Stimulated activated CD4-positive, alpha-beta T cell treated with anti-CD3 and anti-CD28 coated beads, TNF-alpha, amount 100 ng/mL, for 24 hours (primary cell): ENCODE measurements around the gene TRIM8.
A peak's percentile ranks its signal among the peaks of the same experiment; 100 is the strongest.

Source experiments
- DNase-seq, 3 experiments: peaks; one replicate each; pipeline ENCODE4 v3.0.0-alpha.2; 2020; ENCODE audit warnings: low read depth in 3 of 3

The TRIM8 gene

DNA sequence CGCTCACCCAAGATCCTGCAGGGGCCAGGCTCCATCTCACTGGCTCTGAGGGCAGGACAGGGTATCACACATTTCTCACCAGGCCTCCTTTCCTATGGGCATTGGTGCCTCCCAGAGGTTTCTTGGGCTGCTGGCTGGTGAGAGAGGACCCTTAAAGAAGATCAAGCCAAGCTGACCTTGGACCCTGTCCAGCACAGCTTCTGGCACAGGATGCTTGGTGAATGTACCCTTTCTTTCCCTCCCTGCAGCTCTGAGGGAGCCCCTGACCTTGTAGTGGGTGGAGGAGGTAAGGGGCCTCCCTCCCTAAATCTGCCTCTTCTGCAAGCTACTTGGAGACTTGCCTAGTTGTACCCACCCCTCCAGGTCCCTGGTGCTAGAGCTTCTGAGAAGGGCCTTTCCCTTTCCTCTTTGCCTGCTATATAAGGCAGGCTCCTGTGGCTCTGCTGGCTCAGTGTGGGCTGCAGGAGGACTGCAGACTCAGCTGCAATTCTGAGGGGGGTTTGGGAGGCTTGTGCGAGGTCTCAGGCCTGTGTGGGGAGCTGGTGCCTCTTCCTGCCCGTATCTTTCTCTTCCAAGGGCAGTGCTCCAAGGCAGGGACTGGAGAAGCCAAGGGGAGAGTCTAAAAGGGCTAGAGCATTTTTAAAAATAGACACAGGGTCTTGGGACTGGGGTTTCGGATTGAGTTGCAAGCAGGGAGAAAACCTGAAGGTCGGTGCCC is 11.7 kb upstream of the TRIM8 start:
- DNase-seq: no peak

DNA sequence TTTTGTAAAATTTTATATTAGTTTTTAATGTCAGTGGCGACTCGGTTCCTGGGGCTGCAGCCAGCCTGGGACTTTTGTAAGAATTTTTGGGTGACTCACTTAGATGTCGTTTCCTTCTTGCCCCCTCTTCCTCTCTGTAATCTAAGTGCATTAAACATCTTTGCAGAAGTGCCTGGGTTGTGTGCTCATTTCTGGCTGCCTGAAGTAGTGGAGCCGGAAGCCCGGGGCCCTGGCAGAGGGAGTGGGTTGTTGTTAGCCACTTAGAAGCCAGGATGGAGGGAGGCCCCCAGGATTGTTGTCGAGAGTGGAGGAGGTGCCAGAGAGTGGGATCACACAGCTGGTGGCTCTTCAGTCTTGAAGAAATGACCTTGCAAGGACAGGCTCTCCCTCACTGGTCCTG is 11.0 kb upstream of the TRIM8 start:
- DNase-seq: peak in 1 of 3 experiments; percentile 48

DNA sequence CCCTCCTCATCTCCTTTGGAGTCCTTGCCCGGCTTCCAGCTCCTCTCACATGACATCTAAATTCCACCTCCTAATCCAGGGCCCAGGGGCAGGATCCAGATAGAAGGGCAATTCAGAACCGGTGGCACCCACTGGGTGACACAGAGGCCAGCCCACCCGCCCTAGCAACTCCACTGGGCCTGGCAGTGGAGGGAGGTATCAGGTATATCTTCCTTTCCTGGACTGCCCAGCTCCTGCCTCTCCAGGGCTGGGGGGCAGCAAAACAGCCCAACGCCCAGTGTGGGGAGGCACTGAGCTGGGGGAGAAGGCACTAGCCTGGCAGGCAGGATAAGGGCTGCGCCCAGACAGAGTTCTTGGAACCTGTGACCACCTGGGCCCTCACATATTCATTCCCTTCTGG is 10.4 kb upstream of the TRIM8 start:
- no peak for DNase-seq

DNA sequence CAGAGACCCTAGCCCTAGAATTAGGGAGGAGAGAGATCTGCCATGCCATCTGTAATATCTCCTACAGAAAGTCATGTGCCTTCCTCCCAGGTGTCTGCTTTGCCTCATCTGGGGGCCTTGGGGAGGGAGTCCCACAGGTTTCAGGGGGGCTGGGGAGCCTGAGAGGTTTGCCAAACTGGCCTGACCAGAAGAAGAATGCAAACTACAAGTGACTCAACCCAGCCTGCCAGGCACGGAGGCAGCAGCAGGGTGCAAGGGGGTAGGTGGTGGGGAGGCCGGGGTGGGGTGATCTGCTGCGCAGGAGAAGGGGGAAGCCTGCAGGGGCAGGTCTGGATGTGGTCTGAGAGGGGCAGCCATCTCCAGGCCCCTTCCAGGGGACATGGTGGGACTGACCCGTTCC is 9.6 kb upstream of the TRIM8 start:
- DNase-seq: no peak

DNA sequence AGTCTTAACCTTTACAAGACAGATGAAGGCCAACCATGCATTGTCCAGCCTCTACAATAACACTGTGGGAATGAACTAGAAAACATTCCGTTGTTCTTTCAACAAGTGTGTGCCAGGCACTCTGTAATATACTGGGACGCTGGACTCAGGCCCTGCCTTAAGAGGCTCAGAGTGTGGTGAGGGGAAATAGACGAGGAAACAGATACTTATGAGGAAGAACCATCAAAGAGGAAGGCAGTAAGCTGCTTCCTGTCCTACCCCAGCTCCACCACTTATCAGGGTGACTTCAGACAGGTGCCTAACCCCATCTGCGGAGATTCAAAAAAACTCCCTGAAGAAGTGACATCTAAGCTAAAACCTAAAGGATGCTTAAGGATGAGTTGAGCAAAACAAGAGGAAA is 8.9 kb upstream of the TRIM8 start:
- DNase-seq: no peak

DNA sequence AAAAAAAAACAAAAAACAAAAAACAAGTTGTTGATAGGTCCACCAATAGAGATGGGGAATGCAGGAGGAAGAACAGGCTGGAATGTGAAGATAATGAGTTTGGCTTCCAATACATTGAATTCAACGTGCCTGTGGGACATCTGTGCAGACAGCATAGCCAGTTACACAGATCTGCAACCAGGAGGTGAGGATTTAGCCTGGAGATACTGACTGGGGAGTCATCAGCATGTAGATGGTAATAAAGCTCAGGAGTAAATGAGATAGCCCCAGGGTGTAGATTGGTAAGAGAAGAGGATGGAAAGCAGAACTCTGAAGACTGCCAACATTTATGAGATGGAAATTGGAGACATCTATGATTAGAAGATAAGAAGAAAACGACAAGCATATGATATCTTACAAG is 4.7 kb upstream of the TRIM8 start:
- no peak for DNase-seq

DNA sequence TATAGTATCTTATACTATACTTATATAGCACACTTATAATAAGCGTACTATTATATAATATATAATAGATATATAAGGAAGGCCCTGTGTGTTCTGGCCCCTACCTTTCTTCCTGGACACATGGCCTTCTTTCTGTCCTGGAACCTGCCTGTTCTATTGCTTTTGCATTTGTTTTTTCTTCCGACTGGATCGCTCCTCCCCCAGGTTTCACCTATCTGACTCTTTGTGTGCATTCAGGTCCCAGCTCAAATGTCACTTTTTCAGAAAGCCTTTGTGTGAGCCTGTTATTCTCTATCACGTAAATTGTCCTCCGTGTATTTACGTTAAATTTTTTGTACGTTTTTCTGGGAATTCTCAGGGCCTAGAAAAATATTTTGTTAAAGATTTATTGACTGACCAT is 2.9 kb upstream of the TRIM8 start:
- DNase-seq: no peak

DNA sequence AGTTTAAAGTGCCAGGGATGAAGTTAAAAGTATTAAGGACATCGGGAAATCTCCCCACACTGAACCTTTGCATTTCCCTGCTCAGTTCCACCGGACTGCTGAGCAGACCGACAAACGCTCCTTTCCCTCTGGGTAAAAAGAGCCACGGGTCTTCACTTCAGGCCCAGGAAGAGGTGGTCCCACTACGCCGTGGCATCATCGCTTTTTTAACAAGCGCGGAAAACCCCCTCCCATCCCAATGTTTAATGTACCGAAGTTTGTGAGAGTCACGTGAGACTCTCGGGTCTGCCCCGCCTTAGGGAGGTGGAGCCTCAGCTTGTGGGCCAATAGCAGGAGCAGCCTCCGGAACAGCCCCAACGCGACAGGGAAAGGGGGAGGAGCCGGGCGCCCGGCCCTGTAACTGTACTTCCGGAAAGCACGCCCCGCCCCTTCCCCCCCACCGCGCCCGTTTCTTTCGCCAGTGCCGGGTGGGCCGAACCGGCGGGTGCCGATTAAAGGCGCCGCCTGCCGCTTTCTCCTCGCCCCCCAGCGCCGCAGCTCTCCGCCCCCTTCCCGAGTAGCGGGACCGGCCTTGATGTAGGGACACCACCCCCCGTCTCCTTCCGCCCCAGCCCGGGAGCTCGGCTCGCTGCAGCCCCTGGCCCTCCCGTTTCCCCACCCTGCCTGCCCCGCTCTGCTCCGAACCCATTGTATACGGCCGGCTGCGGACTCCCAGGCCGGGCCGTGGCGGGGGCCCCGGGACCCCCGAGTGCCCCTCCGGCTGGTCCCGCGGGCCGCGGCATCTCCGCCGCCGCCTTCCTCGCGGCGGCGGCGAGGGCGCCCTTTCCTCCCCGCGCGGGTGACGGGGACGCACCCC is 2.2 kb upstream of the TRIM8 start:
- peak; percentile 93 to 99 (median 94) for DNase-seq

DNA sequence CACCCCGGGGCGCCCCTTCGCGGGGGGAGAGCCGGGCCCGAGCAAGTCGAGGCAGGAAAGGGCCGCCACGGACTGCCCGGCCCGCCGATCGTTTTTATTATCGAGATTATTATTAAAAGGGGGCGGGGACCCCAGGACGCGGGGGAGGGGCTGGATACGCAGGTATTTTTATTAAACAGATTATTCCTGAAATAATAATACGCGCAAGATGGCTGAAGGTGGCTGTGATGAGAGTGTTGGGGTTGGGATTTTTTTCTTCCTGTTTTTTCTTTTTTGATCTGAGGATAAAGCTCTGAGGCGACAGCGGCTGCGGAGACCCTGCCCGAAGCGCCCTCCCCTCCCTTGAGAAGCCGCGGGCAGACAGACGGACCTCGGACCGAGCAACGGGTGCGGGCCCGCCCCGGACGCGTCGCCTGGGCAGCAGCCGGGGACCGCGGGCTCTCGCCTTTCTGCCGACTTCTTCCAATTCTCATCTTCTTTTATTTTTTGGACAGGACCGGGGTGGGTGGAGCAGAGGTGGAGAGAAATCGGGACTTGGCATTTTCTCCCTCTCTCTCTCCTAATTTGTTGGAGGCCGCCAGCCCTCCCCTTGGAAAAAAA is 1.4 kb upstream of the TRIM8 start:
- DNase-seq: peak in 1 of 3 experiments; percentile 32

DNA sequence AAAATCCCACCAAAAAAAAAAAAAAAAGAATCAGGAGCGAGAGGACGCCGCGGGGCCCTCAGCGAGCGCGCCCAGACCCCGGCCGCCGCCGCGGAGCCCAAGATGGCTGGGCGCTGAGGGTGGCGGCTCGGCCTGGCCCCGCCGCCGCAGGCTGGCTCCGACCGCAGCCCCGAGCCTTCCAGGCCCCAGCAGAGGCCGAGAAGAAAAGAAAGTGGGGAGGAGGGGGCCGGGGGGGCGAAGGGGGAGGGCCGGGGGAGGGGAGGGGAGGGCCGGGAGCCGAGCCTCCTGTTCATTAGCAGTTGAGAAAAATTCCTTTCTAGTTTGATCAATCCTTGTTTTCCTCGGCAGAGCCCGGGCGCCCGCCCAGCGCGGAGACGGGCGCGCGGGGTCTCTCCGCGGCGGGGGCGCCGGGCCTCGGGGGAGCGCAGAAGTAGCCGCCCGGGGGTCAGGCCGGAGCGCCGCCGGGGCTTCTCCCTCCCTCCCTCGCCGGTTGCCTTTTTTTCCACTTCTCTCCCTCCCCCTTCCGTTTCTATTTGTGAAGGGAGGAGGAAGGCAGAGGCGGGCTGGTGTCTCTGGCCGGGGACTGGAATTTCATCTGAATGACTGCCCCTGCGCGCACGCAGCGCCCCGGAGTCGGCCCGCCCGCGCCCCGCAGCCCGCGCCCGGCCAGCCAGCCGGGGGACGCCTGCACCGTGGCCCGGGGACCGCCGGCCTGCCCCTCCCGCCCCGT is 778 bp upstream of the TRIM8 start:
- DNase-seq: peak in 1 of 3 experiments; percentile 59

DNA sequence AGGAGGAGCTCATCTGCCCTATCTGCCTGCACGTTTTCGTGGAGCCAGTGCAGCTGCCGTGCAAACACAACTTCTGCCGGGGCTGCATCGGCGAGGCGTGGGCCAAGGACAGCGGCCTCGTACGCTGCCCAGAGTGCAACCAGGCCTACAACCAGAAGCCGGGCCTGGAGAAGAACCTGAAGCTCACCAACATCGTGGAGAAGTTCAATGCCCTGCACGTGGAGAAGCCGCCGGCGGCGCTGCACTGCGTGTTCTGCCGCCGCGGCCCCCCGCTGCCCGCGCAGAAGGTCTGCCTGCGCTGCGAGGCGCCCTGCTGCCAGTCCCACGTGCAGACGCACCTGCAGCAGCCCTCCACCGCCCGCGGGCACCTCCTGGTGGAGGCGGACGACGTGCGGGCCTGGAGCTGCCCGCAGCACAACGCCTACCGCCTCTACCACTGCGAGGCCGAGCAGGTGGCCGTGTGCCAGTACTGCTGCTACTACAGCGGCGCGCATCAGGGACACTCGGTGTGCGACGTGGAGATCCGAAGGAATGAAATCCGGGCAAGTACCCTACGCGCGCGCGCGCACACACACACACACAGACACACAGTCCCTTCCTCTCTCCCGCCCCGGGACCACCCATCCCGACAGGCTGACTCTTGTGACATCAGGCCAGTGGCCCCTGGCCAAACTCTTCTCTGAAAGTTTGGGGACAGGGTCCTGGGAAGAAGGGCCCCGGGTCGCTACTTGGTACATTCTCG is 538 bp downstream of the TRIM8 start:
- peak; percentile 54 to 74 (median 60) for DNase-seq

DNA sequence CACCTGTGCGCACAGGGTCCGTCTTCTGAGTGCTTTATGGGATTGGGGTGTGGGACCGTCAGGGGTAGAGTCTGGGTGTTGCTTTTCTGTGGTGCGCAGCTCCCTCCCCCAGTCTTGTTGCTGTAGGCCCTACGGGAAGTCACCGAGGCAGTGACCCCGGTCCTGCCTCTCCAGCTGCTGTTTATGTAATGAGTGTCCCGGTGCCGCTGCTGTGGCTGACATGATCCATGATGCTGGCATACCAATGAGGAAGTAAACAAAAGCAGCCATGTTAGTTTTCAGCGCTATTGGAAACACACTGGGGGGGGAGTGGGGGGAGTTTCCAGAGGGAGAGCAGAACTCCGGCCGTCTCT is 1.1 kb downstream of the TRIM8 start:
- DNase-seq: no peak

DNA sequence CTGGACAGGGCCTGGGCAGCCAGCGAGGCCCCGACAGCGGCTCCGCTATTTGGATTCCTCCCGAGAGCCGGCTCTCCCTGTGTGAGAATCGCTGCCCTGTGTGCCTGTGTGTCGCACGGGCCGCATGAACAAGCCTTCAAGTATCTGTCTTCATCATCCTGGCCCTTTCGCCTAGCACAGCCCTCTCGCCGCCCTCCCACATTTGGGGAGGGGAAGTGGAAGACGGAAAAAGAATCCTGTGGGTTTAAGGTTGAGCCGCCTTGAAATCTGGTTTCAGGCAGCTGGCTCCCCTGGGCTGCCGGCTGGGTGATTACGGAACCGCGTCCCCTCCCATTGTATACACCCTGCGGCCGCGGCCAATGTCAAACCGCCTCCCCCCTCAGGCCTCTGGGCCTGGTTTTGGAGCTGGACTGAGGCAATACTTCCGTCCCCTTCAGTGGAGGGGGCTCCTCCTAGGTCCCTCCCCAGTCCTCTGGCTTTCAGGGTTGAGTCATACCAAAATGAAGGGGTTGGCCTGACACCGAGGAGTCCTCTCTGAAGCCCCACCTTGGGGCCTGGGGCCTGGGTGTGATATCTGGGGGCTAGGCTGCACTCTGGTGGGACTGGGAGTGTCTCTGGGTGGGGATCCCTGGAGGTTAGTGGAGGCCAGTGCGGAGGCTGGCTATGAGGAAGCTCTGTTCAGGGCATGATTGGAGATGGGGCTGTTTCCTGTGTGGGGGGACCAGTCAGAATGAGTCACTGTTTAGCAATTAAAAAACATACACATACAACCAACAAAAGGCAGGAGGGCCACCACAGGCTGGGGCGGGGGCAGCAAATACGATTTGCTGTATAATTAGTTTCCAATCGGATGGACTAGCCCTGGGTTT is 1.7 kb downstream of the TRIM8 start:
- peak; percentile 39 to 76 (median 52) for DNase-seq

DNA sequence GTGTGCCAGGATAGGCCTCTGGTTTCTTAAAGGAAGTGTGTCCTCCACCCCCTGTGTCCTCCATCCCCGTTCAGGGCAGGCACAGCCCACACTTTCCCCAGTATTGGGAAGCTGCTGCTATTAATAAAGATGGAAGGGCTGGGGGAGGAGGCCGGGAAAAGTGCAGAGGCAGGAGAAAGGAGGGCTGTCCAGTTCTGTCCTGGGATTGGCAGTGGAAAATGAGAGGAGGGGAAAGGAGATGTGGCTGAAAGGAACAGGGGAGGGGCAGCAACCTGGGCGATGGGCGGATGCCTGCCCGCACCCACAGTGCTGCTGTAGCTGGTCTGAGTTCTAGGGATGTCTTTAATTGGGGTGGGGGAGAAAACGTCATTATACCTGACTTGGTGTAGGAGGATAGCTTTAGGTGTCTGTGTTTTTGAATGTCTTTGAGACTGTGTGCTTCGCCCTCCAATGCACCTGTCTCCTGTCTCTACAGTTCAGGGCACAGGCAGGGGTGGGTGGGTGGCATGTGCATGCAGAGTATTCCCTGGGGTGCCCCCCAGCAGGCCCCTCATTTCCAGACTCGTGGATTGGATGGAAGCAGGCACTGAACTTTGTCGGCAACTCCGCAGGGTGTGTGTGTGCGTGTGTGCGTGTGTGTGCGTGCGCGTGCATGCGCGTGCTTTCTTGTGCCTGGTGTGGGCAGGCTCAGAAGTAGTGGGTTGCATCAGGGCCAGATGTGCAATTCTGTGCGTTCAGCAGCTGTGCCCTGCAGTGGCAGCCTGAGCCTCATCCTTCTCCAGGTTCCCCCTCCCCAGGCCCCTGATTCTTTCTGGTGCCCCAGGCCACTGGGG is 2.5 kb downstream of the TRIM8 start:
- peak in 1 of 3 experiments; percentile 52 for DNase-seq

DNA sequence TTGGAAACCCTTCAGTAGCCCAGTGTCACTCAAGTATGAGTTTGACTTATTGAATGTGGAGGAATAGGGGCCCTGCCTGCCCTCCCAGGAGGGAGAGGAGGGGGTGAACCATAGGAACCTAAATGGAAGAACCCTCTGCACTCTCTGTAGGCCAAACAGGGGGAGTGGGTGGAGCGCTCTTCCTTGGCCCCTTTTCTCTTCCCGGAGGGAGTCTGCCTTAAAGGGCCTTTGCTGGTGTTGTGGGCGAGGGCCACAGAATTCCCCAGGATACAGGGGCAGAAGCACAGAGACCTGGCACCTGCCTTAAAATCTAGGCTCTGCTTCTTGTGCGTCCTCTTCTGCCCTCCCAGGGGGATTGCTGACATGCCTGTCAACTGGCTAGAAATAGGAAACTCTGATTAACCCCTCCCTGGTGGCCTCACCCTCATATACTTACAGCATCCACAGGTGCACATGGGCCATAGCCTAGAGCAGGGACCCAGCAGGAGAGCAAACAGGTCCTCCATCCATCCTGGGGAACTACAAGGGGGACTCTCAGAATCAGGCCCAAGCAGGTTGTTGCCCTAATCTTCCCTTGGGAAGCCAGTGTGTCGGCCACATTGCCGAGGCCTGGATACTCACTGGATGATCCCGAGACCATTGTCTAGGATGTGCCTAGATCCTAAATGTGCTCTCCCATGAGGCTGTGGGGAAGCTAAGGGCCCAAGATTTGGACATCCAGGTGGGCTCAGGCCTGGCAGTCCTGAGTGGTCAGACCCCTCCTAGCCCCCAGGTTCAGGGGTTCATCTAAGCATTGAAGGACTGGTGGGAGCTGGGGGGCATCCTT is 3.4 kb downstream of the TRIM8 start:
- DNase-seq: no peak

DNA sequence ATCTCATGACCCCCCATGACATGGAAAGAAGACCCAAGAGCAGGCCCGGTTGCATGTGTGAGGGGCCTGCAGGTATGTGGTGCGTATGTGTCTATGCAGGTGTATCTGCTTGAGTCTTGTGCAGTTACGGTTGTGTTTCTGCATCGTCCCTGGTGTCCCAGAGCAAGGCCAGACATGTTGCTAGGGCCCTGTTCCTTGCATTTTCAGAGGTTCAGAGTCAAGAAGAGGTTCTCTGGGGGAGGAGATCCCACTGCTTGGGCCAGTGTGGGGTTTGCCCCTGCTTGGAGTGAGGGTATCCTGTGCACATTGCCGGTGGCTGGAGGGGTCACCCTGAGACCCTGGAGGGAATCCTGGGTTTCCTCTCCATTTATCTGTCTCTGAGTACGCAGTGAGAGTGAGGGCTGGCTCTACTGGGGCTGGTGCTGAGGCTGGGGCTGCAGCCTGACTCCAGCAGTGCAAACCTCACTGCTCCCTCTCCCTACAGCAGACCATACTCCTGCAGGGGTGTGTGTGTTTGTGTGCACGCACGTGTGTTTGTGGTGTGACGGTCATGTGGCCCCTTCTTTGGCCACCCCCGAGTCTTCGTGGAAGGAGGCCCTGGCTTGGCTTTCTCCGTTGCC is 4.1 kb downstream of the TRIM8 start:
- no peak for DNase-seq

DNA sequence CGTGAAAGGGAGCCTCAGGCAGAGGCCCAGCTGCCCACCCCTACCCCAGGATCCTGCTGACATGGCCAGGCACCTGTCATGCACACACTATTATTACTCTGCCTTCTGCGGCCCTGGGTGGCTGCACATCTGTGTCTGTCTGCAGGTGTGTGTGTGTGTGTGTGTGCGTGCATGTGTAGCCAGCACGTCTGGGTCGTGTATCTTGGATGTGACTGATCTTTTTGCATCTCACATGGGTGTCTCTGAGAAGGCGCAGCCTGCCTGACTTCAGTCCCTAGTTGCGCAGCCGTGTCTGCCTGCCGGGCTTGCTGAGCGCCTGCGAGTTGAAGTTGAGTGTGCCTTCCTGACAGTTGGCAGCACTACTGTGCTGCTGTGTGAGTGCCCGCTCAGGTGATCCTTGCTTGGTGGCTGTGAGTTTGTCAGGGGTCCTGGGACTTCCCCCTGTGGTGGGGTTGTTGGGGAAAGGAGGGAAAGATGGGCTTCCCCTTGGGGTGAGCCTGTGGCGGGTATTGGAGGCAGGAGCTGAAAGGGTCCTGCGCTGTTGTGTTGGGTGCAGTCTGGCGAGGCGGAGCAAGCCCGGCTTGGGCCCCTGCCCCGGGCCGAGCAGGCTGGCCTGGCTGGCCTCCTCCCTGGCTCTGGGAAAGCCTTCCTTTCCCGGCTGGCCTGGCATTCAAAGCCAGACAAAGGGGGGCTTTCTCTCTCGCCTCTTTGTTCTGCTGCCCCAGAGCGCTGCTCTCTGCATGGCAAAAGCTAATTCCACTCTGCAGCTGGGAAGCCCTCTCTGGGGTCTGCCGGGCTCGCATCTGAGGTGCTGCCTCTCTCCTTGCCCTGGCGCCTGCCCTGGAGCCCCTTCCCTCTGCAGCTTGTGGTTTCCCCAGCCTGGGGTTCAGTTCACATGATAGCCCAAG is 4.9 kb downstream of the TRIM8 start:
- DNase-seq: no peak
